Esophagus muscularis mucosa (tissue), 4 donors: ENCODE data around the gene SEMA7A. TPM values are rescaled to one million over a fixed set of nuclear protein-coding genes. Genes with fewer than 3 reads are reported as not detected.

Source experiments
- DNase-seq: peaks from one replicate; pipeline ENCODE4 v3.0.0-alpha.2; 2017; ENCODE audit errors: extremely low spot score
- H3K27ac ChIP-seq, 4 donors: fragments of 200-600 bp; sonication (generic); replicated peaks in 1 of 4; 1 replicate in 3 of 4; 2 replicates in 1 of 4; pipeline ENCODE4 v1.5.1; 2016 to 2019; ENCODE audit warnings: mild to moderate bottlenecking in 1 of 4
- H3K27me3 ChIP-seq, 4 donors: fragments of 200-600 bp; sonication (generic); one replicate each; pipeline versions ENCODE4 v1.5.1 to v1.6.0; 2016 to 2019
- H3K36me3 ChIP-seq, 4 donors: fragments of 200-600 bp; sonication (generic); one replicate each; pipeline ENCODE4 v1.5.1; 2016 to 2019
- H3K4me1 ChIP-seq, 4 donors: fragments of 200-600 bp; sonication (generic); one replicate each; pipeline ENCODE4 v1.5.1; 2016 to 2019
- H3K4me3 ChIP-seq, 4 donors: fragments of 200-600 bp; sonication (generic); 1 replicate in 2 of 4; 2 replicates in 2 of 4; pipeline ENCODE4 v1.5.1; 2016 to 2019; ENCODE audit warnings: mild to moderate bottlenecking in 4 of 4, moderate library complexity in 1 of 4
- H3K9me3 ChIP-seq, 4 donors: fragments of 200-600 bp; sonication (generic); 1 replicate in 3 of 4; 2 replicates in 1 of 4; pipeline ENCODE4 v1.5.1; 2016 to 2019
- CTCF ChIP-seq, 3 experiments: fragments of 200-600 bp in 2 of 3; fragments of 450-650 bp in 1 of 3; sonication (generic) in 2 of 3; IDR thresholded peaks; one replicate each; pipeline ENCODE4 v1.5.1; 2017 to 2019; ENCODE audit warnings: antibody characterized with exemption in 3 of 3, mild to moderate bottlenecking in 2 of 3, moderate library complexity in 1 of 3
- EP300 ChIP-seq: sonication (generic); formaldehyde crosslinking; IDR thresholded peaks from one replicate; pipeline ENCODE4 v1.6.1; 2017; ENCODE audit warnings: antibody characterized with exemption
- POLR2A ChIP-seq: fragments of 450-650 bp; IDR thresholded peaks from one replicate; pipeline ENCODE4 v1.6.1; 2017; ENCODE audit warnings: antibody characterized with exemption, moderate library complexity, mild to moderate bottlenecking, low read depth
- POLR2AphosphoS5 ChIP-seq, 2 donors: sonication (generic); formaldehyde crosslinking; IDR thresholded peaks; one replicate each; pipeline ENCODE4 v1.6.1; 2017; ENCODE audit warnings: antibody characterized with exemption in 2 of 2
- WGBS: methylation state at CpG from one replicate; pipeline ENCODE4 v1.1.5; 2018; 5-methylcytosine and 5-hydroxymethylcytosine counted together
- intact Hi-C: fragments of 100-400 bp; cut with DNase I; formaldehyde crosslinking; loops from one replicate; pipeline ENCODE4 v1.15.1; 2023
- total RNA-seq, 4 donors: library from RNA; depleted of rRNA; stranded (reverse); fragments of >200 nt; gene quantifications; one replicate each; pipeline versions ENCODE4 v1.1.0 to v1.2.1, GENCODE V29; 2016

Gene SEMA7A
- total RNA-seq, 4 donors from 2014 or later: 1.2 to 4.1 (median 2.7) TPM

- WGBS: 95% methylated on average over 2 of the region's 4 CpGs
- peaks cover 0 to 12% (median 4%) of the 10 kb centered on the region in 4 donors for H3K36me3 ChIP-seq
- peaks cover 5 to 21% (median 16%) of the 10 kb centered on the region in 4 donors for H3K4me1 ChIP-seq
- H3K4me3 ChIP-seq: no peak overlapping the region
- intact Hi-C loops: no loop called here
- peak overlapping the region in 1 of 4 donors; percentile 7 for H3K27ac ChIP-seq
- DNase-seq: no peak
- no peaks in the 10 kb centered on the region for H3K9me3 ChIP-seq
- no peaks in the 10 kb centered on the region for H3K27me3 ChIP-seq
- TF ChIP-seq POLR2AphosphoS5 (IDR thresholded peaks at IDR 0.05) (no peak), POLR2A (no peak), EP300 (no peak), CTCF (IDR thresholded peaks at IDR 0.05) (no peak)
Observed at GRCh38 chr15:74419432-74419831, 14.3 kb downstream of the SEMA7A start.

- Histone ChIP-seq H3K9me3 (no peaks in the 10 kb centered on the region), H3K4me3 (no peak overlapping the region), H3K27ac (peak overlapping the region in 1 of 4 donors; percentile 7), H3K4me1 (peaks cover 5 to 17% (median 15%) of the 10 kb centered on the region in 4 donors), H3K36me3 (peaks cover 0 to 12% (median 5%) of the 10 kb centered on the region in 4 donors), H3K27me3 (no peaks in the 10 kb centered on the region)
- DNase-seq: no peak
- TF ChIP-seq POLR2AphosphoS5 (IDR thresholded peaks at IDR 0.05) (no peak), POLR2A (no peak), CTCF (IDR thresholded peaks at IDR 0.05) (no peak), EP300 (no peak)
- intact Hi-C loops: no loop called here
- 78% methylated on average over 16 of the region's 16 CpGs for WGBS
Observed at GRCh38 chr15:74418575-74419338, 15.0 kb downstream of the SEMA7A start.

- no peak for DNase-seq
- Histone ChIP-seq H3K36me3 (peaks cover 0 to 12% (median 8%) of the 10 kb centered on the region in 4 donors), H3K4me3 (no peak overlapping the region), H3K27ac (no peak overlapping the region), H3K27me3 (no peaks in the 10 kb centered on the region), H3K9me3 (no peaks in the 10 kb centered on the region), H3K4me1 (peaks cover 5 to 14% (median 12%) of the 10 kb centered on the region in 4 donors)
- intact Hi-C loops: no loop called here
- WGBS: 92% methylated on average over 9 of the region's 9 CpGs
- TF ChIP-seq POLR2A (no peak), POLR2AphosphoS5 (IDR thresholded peaks at IDR 0.05) (no peak), CTCF (IDR thresholded peaks at IDR 0.05) (no peak), EP300 (no peak)
Observed at GRCh38 chr15:74417670-74418069, 16.1 kb downstream of the SEMA7A start.

GRCh38 chr15:74417225-74417624 is 16.5 kb downstream of the SEMA7A start:
- Histone ChIP-seq H3K9me3 (no peaks in the 10 kb centered on the region), H3K36me3 (peaks cover 0 to 12% (median 8%) of the 10 kb centered on the region in 4 donors), H3K4me3 (no peak overlapping the region), H3K27ac (no peak overlapping the region), H3K4me1 (peaks cover 5 to 14% (median 12%) of the 10 kb centered on the region in 4 donors), H3K27me3 (no peaks in the 10 kb centered on the region)
- TF ChIP-seq POLR2AphosphoS5 (IDR thresholded peaks at IDR 0.05) (no peak), CTCF (IDR thresholded peaks at IDR 0.05) (no peak), POLR2A (no peak)
- 80% methylated on average over 10 of the region's 13 CpGs for WGBS
- DNase-seq: no peak
- intact Hi-C loops: no loop called here
